ENCODE results near the gene ATM. TPM values are rescaled to one million over a fixed set of nuclear protein-coding genes. Genes with fewer than 3 reads are reported as not detected.

The ATM gene
- total and polyA plus RNA-seq, 2 donors (not counting 1 experiment from before 2014, with no cell fraction given) = 111 to 446 TPM

GRCh38 chr11:108220721-108221336 is 2.0 kb upstream of the ATM start:
- WGBS (ENCODE audit: insufficient coverage) = 54% methylated on average over 2 of the region's 5 CpGs
- H3K79me2 ChIP-seq (ENCODE audit: control insufficient read depth, insufficient read depth, low read length) = peaks cover 90% of the 10 kb centered on the region
- Mint-ChIP-seq H3K27me3 (no peaks in the 10 kb centered on the region), H3K4me3 (no peak overlapping the region), H3K27ac (peak overlapping the region; percentile 0), H3K9me3 (ENCODE audit: insufficient read depth) (no peaks in the 10 kb centered on the region), H3K4me1 (peaks cover 62% of the 10 kb centered on the region)
- ATAC-seq (ENCODE audit: low read depth) (no peak), DNase-seq (no peak)
- peak overlapping the region; percentile 98 to 99 for H3K27ac ChIP-seq (ENCODE audit: low read length in 2 of 2)
- H3K27me3 ChIP-seq (replicated peaks in 1 of 4; ENCODE audit: control extremely low read depth in 1 of 4, control insufficient read depth in 3 of 4, insufficient read depth in 4 of 4, low read length in 3 of 4) = no peaks in the 10 kb centered on the region
- H4K20me1 ChIP-seq (ENCODE audit: control insufficient read depth, insufficient read depth, low read length, poor library complexity, severe bottlenecking) = peaks cover 24% of the 10 kb centered on the region
- H3K9ac ChIP-seq (ENCODE audit: low read length) = peak overlapping the region; percentile 99
- H3K4me2 ChIP-seq (replicated peaks; ENCODE audit: low read depth, low read length, poor library complexity, severe bottlenecking) = peak overlapping the region; percentile 83
- H3K36me3 ChIP-seq (replicated peaks in 1 of 2; ENCODE audit: control extremely low read depth in 1 of 2, control insufficient read depth in 1 of 2, extremely low read depth in 1 of 2, insufficient read depth in 2 of 2, low read length in 1 of 2) = peaks cover 0 to 16% of the 10 kb centered on the region in 2 experiments
- H2AFZ ChIP-seq (ENCODE audit: insufficient read depth, low read depth, low read length, poor library complexity, severe bottlenecking) = no peak overlapping the region
- H3K9me3 ChIP-seq (ENCODE audit: control extremely low read depth in 1 of 3, control insufficient read depth in 2 of 3, insufficient read depth in 1 of 3, low read length in 2 of 3) = no peaks in the 10 kb centered on the region
- ChIA-PET CTCF (interaction anchor here (0.9 to 4.9 kb wide), 2 partner anchors 17 to 21 kb away, joined by 3 to 46 read pairs; no protein-coding TSS in a partner anchor), POLR2A (interaction anchor here (3.3 kb wide), 1 partner anchor 16 kb away, joined by 46 read pairs; no protein-coding TSS in a partner anchor)
- peak overlapping the region; percentile 96 to 99 (median 97) for H3K4me3 ChIP-seq (ENCODE audit: control extremely low read depth in 1 of 5, extremely low read depth in 1 of 5, insufficient read depth in 1 of 5, low read depth in 2 of 5, low read length in 4 of 5)
- intact Hi-C loops (cut with micrococcal nuclease) = loop anchor here (5.0 to 10.0 kb wide), 3 partner anchors 36 to 294 kb away; partner anchors contain the start of genes POGLUT3 and RAB39A
- no peak for TF ChIP-seq EZH2 (IDR thresholded peaks at IDR 0.05; ENCODE audit: borderline replicate concordance, insufficient read depth, low read depth, low read length, poor library complexity, severe bottlenecking)
- H3K4me1 ChIP-seq (ENCODE audit: control insufficient read depth in 2 of 2, insufficient read depth in 2 of 2, low read length in 2 of 2) = peaks cover 47 to 54% of the 10 kb centered on the region in 2 donors

- H3K4me2 ChIP-seq (replicated peaks; ENCODE audit: low read depth, low read length, poor library complexity, severe bottlenecking) = peak overlapping the region; percentile 83
- H2AFZ ChIP-seq (ENCODE audit: insufficient read depth, low read depth, low read length, poor library complexity, severe bottlenecking) = peak overlapping the region; percentile 74
- TF ChIP-seq EZH2 (IDR thresholded peaks at IDR 0.05; ENCODE audit: borderline replicate concordance, insufficient read depth, low read depth, low read length, poor library complexity, severe bottlenecking) (no peak), CTCF (IDR thresholded peaks at IDR 0.05) (no peak)
- Mint-ChIP-seq H3K9me3 (ENCODE audit: insufficient read depth) (no peaks in the 10 kb centered on the region), H3K27ac (peak overlapping the region; percentile 0), H3K4me3 (no peak overlapping the region), H3K4me1 (peaks cover 63% of the 10 kb centered on the region), H3K27me3 (no peaks in the 10 kb centered on the region)
- peaks cover 24% of the 10 kb centered on the region for H4K20me1 ChIP-seq (ENCODE audit: control insufficient read depth, insufficient read depth, low read length, poor library complexity, severe bottlenecking)
- H3K36me3 ChIP-seq (replicated peaks in 1 of 2; ENCODE audit: control extremely low read depth in 1 of 2, control insufficient read depth in 1 of 2, extremely low read depth in 1 of 2, insufficient read depth in 2 of 2, low read length in 1 of 2) = peaks cover 0 to 19% of the 10 kb centered on the region in 2 experiments
- no peak for DNase-seq
- H3K4me1 ChIP-seq (ENCODE audit: control insufficient read depth in 2 of 2, insufficient read depth in 2 of 2, low read length in 2 of 2) = peaks cover 52 to 59% of the 10 kb centered on the region in 2 donors
- H3K9me3 ChIP-seq (ENCODE audit: control extremely low read depth in 1 of 3, control insufficient read depth in 2 of 3, insufficient read depth in 1 of 3, low read length in 2 of 3) = no peaks in the 10 kb centered on the region
- H3K9ac ChIP-seq (ENCODE audit: low read length) = peak overlapping the region; percentile 99
- CTCF ChIA-PET = interaction anchor here (0.9 to 4.9 kb wide), 3 partner anchors 16 to 212 kb away, joined by 3 to 46 read pairs (median 7); partner anchors contain the start of gene CUL5
- POLR2A ChIA-PET = interaction anchor here (1.9 to 3.3 kb wide), 2 partner anchors 15 to 18 kb away, joined by 8 to 46 read pairs; no protein-coding TSS in a partner anchor
- 0% methylated on average over 4 of the region's 12 CpGs for WGBS (ENCODE audit: insufficient coverage)
- intact Hi-C loops (cut with micrococcal nuclease) = loop anchor here (5.0 to 10.0 kb wide), 3 partner anchors 36 to 294 kb away; partner anchors contain the start of genes POGLUT3 and RAB39A
- H3K4me3 ChIP-seq (ENCODE audit: control extremely low read depth in 1 of 5, extremely low read depth in 1 of 5, insufficient read depth in 1 of 5, low read depth in 2 of 5, low read length in 4 of 5) = peak overlapping the region; percentile 96 to 99 (median 97)
- no peaks in the 10 kb centered on the region for H3K27me3 ChIP-seq (replicated peaks in 1 of 4; ENCODE audit: control extremely low read depth in 1 of 4, control insufficient read depth in 3 of 4, insufficient read depth in 4 of 4, low read length in 3 of 4)
- peaks cover 90% of the 10 kb centered on the region for H3K79me2 ChIP-seq (ENCODE audit: control insufficient read depth, insufficient read depth, low read length)
- no peak for ATAC-seq (ENCODE audit: low read depth)
- peak overlapping the region; percentile 98 to 99 for H3K27ac ChIP-seq (ENCODE audit: low read length in 2 of 2)
Measured at GRCh38 chr11:108221371-108221770, 1.5 kb upstream of the ATM start.
